Activated gamma-delta T cell treated with Interleukin-2 at 50 U/mL for 16 hours (primary cell): ENCODE measurements around the gene BCAS1.

Source experiments
- DNase-seq: peaks from one replicate; pipeline ENCODE4 v3.0.0-alpha.2; 2020

The BCAS1 gene

GRCh38 chr20:53957451-53958172, 112.8 kb downstream of the BCAS1 start:
- no peak for DNase-seq

- no peak for DNase-seq
Observed at GRCh38 chr20:53956013-53956715, 114.2 kb downstream of the BCAS1 start.

- no peak for DNase-seq
Observed at GRCh38 chr20:53954723-53955658, 115.4 kb downstream of the BCAS1 start.

GRCh38 chr20:53952528-53953096, 117.8 kb downstream of the BCAS1 start:
- no peak for DNase-seq

GRCh38 chr20:53950578-53950977, 119.8 kb downstream of the BCAS1 start:
- DNase-seq = no peak

- no peak for DNase-seq
Observed at GRCh38 chr20:53950031-53950430, 120.4 kb downstream of the BCAS1 start.

- peak; percentile 71 for DNase-seq
Observed at GRCh38 chr20:53949319-53949839, 121.0 kb downstream of the BCAS1 start.

- no peak for DNase-seq
Observed at GRCh38 chr20:53948383-53949318, 121.7 kb downstream of the BCAS1 start.

- no peak for DNase-seq
Observed at GRCh38 chr20:53947501-53948195, 122.7 kb downstream of the BCAS1 start.

GRCh38 chr20:53946106-53946505, 124.3 kb downstream of the BCAS1 start:
- DNase-seq = no peak

GRCh38 chr20:53945478-53945877, 124.9 kb downstream of the BCAS1 start:
- DNase-seq = no peak

- no peak for DNase-seq
Observed at GRCh38 chr20:53944796-53945195, 125.6 kb downstream of the BCAS1 start.

- peak; percentile 27 for DNase-seq
Observed at GRCh38 chr20:53943522-53944291, 126.7 kb downstream of the BCAS1 start.

GRCh38 chr20:53942973-53943372, 127.4 kb downstream of the BCAS1 start:
- no peak for DNase-seq

GRCh38 chr20:53942472-53942816, 128.0 kb downstream of the BCAS1 start:
- no peak for DNase-seq

GRCh38 chr20:53941680-53942471, 128.5 kb downstream of the BCAS1 start:
- DNase-seq = no peak

- DNase-seq = no peak
Observed at GRCh38 chr20:53940907-53941545, 129.4 kb downstream of the BCAS1 start.

- no peak for DNase-seq
Observed at GRCh38 chr20:53940360-53940702, 130.1 kb downstream of the BCAS1 start.
